GM18505 (cell line): ENCODE data around the gene KRTAP17-1.

Experiments
- ATAC-seq: cut with Tn5 transposase; IDR thresholded peaks from one replicate; pipeline ENCODE4 v1.9.1; 2021; ENCODE audit not compliant: unreplicated experiment
- POLR2A ChIP-seq: IDR thresholded peaks from 4 replicates; pipeline ENCODE4 v1.6.1; 2011; ENCODE audit warnings: borderline replicate concordance; ENCODE audit not compliant: insufficient read depth, insufficient read length; ENCODE audit errors: extremely low read depth

Gene KRTAP17-1

GRCh38 chr17:41325611-41326010, 10.1 kb upstream of the KRTAP17-1 start:
- no peak for ATAC-seq
- TF ChIP-seq POLR2A = no peak

- TF ChIP-seq POLR2A = no peak
- ATAC-seq = no peak
Measured at GRCh38 chr17:41325126-41325525, 9.6 kb upstream of the KRTAP17-1 start.

- no peak for TF ChIP-seq POLR2A
- no peak for ATAC-seq
Measured at GRCh38 chr17:41324180-41325075, 8.9 kb upstream of the KRTAP17-1 start.

GRCh38 chr17:41322903-41323895, 7.7 kb upstream of the KRTAP17-1 start:
- no peak for ATAC-seq
- TF ChIP-seq POLR2A = no peak

GRCh38 chr17:41322094-41322902, 6.8 kb upstream of the KRTAP17-1 start:
- TF ChIP-seq POLR2A = no peak
- ATAC-seq = no peak

- TF ChIP-seq POLR2A = no peak
Measured at GRCh38 chr17:41318231-41318630, 2.7 kb upstream of the KRTAP17-1 start.

GRCh38 chr17:41315814-41316445, 420 bp upstream of the KRTAP17-1 start:
- no peak for TF ChIP-seq POLR2A
- no peak for ATAC-seq

More at GRCh38 chr17:41318231-41318630, 2.7 kb upstream of the KRTAP17-1 start:
- no peak for ATAC-seq

GRCh38 chr17:41311111-41311510, 4.4 kb downstream of the KRTAP17-1 start:
- TF ChIP-seq POLR2A = no peak
- no peak for ATAC-seq

GRCh38 chr17:41308918-41309359, 6.6 kb downstream of the KRTAP17-1 start, which contains the start of gene KRTAP16-1:
Gene KRTAP16-1, minus strand, starts transcription at chr17:41309309. Its CDS starts 56 bp downstream, at chr17:41309253.
- no peak for ATAC-seq
- TF ChIP-seq POLR2A = no peak

GRCh38 chr17:41308251-41308917, 7.1 kb downstream of the KRTAP17-1 start:
- ATAC-seq = no peak

GRCh38 chr17:41307647-41308046, 7.9 kb downstream of the KRTAP17-1 start:
- no peak for TF ChIP-seq POLR2A
- no peak for ATAC-seq

More at GRCh38 chr17:41308251-41308917, 7.1 kb downstream of the KRTAP17-1 start:
- no peak for TF ChIP-seq POLR2A
